HEK293 (cell line): ENCODE results near the gene DCAF15.

Source experiments
- CTCF ChIP-seq: fragments of 450-650 bp; formaldehyde crosslinking; IDR thresholded peaks from 2 replicates; pipeline ENCODE4 v1.5.1; 2016; ENCODE audit warnings: missing biosample characterization, missing genetic modification characterization
- KLF10 ChIP-seq: fragments of 450-650 bp; IDR thresholded peaks from 2 replicates; pipeline ENCODE4 v1.5.1; 2018; ENCODE audit warnings: missing biosample characterization, mild to moderate bottlenecking, missing genetic modification characterization
- KLF8 ChIP-seq: fragments of 450-650 bp; formaldehyde crosslinking; IDR thresholded peaks from 2 replicates; pipeline ENCODE4 v1.5.1; 2016; ENCODE audit warnings: missing biosample characterization, missing genetic modification characterization
- KLF9 ChIP-seq: fragments of 450-650 bp; formaldehyde crosslinking; IDR thresholded peaks from 2 replicates; pipeline ENCODE4 v1.5.1; 2016; ENCODE audit warnings: missing biosample characterization, missing genetic modification characterization, low read depth
- OSR2 ChIP-seq: fragments of 450-650 bp; formaldehyde crosslinking; IDR thresholded peaks from 2 replicates; pipeline ENCODE4 v1.5.1; 2016; ENCODE audit warnings: missing biosample characterization, missing genetic modification characterization
- SP3 ChIP-seq: fragments of 450-650 bp; formaldehyde crosslinking; IDR thresholded peaks from 2 replicates; pipeline ENCODE4 v1.5.1; 2016; ENCODE audit warnings: missing biosample characterization, missing genetic modification characterization
- ZBTB20 ChIP-seq: fragments of 450-650 bp; formaldehyde crosslinking; IDR thresholded peaks from 2 replicates; pipeline ENCODE4 v1.5.1; 2016; ENCODE audit warnings: missing biosample characterization, missing genetic modification characterization
- ZBTB48 ChIP-seq: fragments of 450-650 bp; formaldehyde crosslinking; IDR thresholded peaks from 2 replicates; pipeline ENCODE4 v1.5.1; 2016; ENCODE audit warnings: missing biosample characterization, missing genetic modification characterization
- ZBTB7A ChIP-seq: fragments of 450-650 bp; formaldehyde crosslinking; IDR thresholded peaks from 2 replicates; pipeline ENCODE4 v1.5.1; 2016; ENCODE audit warnings: low read depth, missing biosample characterization, missing genetic modification characterization
- ZFP3 ChIP-seq: fragments of 450-650 bp; formaldehyde crosslinking; IDR thresholded peaks from 2 replicates; pipeline ENCODE4 v1.5.1; 2016; ENCODE audit warnings: low read depth, missing biosample characterization, missing genetic modification characterization
- ZFP69B ChIP-seq: fragments of 450-650 bp; formaldehyde crosslinking; IDR thresholded peaks from 2 replicates; pipeline ENCODE4 v1.5.1; 2016; ENCODE audit warnings: missing biosample characterization, missing genetic modification characterization
- ZNF16 ChIP-seq: fragments of 450-650 bp; formaldehyde crosslinking; IDR thresholded peaks from 2 replicates; pipeline ENCODE4 v1.5.1; 2016; ENCODE audit warnings: low read depth, missing biosample characterization, missing genetic modification characterization
- ZNF169 ChIP-seq: fragments of 450-650 bp; formaldehyde crosslinking; IDR thresholded peaks from 2 replicates; pipeline ENCODE4 v1.5.1; 2016; ENCODE audit warnings: missing biosample characterization, missing genetic modification characterization
- ZNF2 ChIP-seq: fragments of 450-650 bp; formaldehyde crosslinking; IDR thresholded peaks from 2 replicates; pipeline ENCODE4 v1.5.1; 2016; ENCODE audit warnings: missing biosample characterization, missing genetic modification characterization
- ZNF23 ChIP-seq: fragments of 450-650 bp; formaldehyde crosslinking; IDR thresholded peaks from 2 replicates; pipeline ENCODE4 v1.5.1; 2016; ENCODE audit warnings: missing biosample characterization, missing genetic modification characterization, borderline replicate concordance
- ZNF341 ChIP-seq: fragments of 450-650 bp; formaldehyde crosslinking; IDR thresholded peaks from 2 replicates; pipeline ENCODE4; 2016; ENCODE audit warnings: low read depth, missing biosample characterization, missing genetic modification characterization
- ZNF350 ChIP-seq: fragments of 450-650 bp; formaldehyde crosslinking; IDR thresholded peaks from 2 replicates; pipeline ENCODE4 v1.5.0; 2017; ENCODE audit warnings: missing biosample characterization, mild to moderate bottlenecking, missing genetic modification characterization
- ZNF354C ChIP-seq: fragments of 450-650 bp; formaldehyde crosslinking; IDR thresholded peaks from 2 replicates; pipeline ENCODE4 v1.5.1; 2016; ENCODE audit warnings: missing biosample characterization, missing genetic modification characterization, low read depth, borderline replicate concordance
- ZNF426 ChIP-seq: fragments of 450-650 bp; formaldehyde crosslinking; IDR thresholded peaks from 2 replicates; pipeline ENCODE4 v1.5.1; 2017; ENCODE audit warnings: missing biosample characterization, missing genetic modification characterization, mild to moderate bottlenecking, inconsistent platforms, moderate library complexity
- ZNF544 ChIP-seq: fragments of 450-650 bp; formaldehyde crosslinking; IDR thresholded peaks from 2 replicates; pipeline ENCODE4 v1.5.0; 2017; ENCODE audit warnings: missing biosample characterization, missing genetic modification characterization
- ZNF560 ChIP-seq: fragments of 450-650 bp; formaldehyde crosslinking; IDR thresholded peaks from 2 replicates; pipeline ENCODE4 v1.5.1; 2017; ENCODE audit warnings: missing biosample characterization, missing genetic modification characterization, borderline replicate concordance
- ZNF639 ChIP-seq: fragments of 450-650 bp; formaldehyde crosslinking; IDR thresholded peaks from 2 replicates; pipeline ENCODE4 v1.5.1; 2016; ENCODE audit warnings: missing biosample characterization, missing genetic modification characterization
- ZNF658 ChIP-seq: fragments of 450-650 bp; formaldehyde crosslinking; IDR thresholded peaks from 2 replicates; pipeline ENCODE4; 2016; ENCODE audit warnings: missing biosample characterization, missing genetic modification characterization
- ZNF660 ChIP-seq: fragments of 450-650 bp; IDR thresholded peaks from 2 replicates; pipeline ENCODE4 v1.5.1; 2018; ENCODE audit warnings: missing biosample characterization, mild to moderate bottlenecking, missing genetic modification characterization
- ZNF701 ChIP-seq: fragments of 450-650 bp; formaldehyde crosslinking; IDR thresholded peaks from 2 replicates; pipeline ENCODE4 v1.5.1; 2016; ENCODE audit warnings: missing biosample characterization, missing genetic modification characterization
- ZNF707 ChIP-seq: fragments of 450-650 bp; formaldehyde crosslinking; IDR thresholded peaks from 2 replicates; pipeline ENCODE4 v1.5.1; 2016; ENCODE audit warnings: missing biosample characterization, missing genetic modification characterization
- TF ChIP-seq, protein P1 (sequence below): fragments of 450-650 bp; formaldehyde crosslinking; IDR thresholded peaks from 2 replicates; pipeline ENCODE4 v1.5.1; 2016; ENCODE audit warnings: missing biosample characterization, missing genetic modification characterization
- TF ChIP-seq, protein P2 (sequence below): fragments of 450-650 bp; formaldehyde crosslinking; IDR thresholded peaks from 2 replicates; pipeline ENCODE4 v1.5.0; 2017; ENCODE audit warnings: missing biosample characterization, missing genetic modification characterization, borderline replicate concordance
- TF ChIP-seq, protein P3 (sequence below): fragments of 450-650 bp; formaldehyde crosslinking; IDR thresholded peaks from 2 replicates; pipeline ENCODE4 v1.5.1; 2016; ENCODE audit warnings: missing biosample characterization, missing genetic modification characterization

DCAF15 gene

GRCh38 chr19:14005349-14006084, 53.2 kb downstream of the DCAF15 start (continued):
- TF ChIP-seq, protein P1, sequence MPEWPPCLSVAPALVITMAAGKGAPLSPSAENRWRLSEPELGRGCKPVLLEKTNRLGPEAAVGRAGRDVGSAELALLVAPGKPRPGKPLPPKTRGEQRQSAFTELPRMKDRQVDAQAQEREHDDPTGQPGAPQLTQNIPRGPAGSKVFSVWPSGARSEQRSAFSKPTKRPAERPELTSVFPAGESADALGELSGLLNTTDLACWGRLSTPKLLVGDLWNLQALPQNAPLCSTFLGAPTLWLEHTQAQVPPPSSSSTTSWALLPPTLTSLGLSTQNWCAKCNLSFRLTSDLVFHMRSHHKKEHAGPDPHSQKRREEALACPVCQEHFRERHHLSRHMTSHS (tag by site-specific recombination): no peak
- TF ChIP-seq ZBTB20 (tag by site-specific recombination) (no peak), KLF9 (tag by site-specific recombination) (peak; percentile 68; the same call in 1 of the 2 replicates), ZNF658 (no peak), ZNF341 (no peak), KLF10 (tag by site-specific recombination) (peak; percentile 31; the same call in 1 of the 2 replicates), ZNF169 (tag by site-specific recombination) (no peak), ZNF660 (tag by site-specific recombination) (0 out of 2 replicates have a peak, but pooled peaks have one; percentile 40), ZNF560 (tag by site-specific recombination) (0 out of 2 replicates have a peak, but pooled peaks have one; percentile 7), ZNF2 (no peak), CTCF (tag by site-specific recombination) (no peak), ZFP69B (tag by site-specific recombination) (peak; percentile 26; the same call in 1 of the 2 replicates), SP3 (tag by site-specific recombination) (peak; percentile 81), ZBTB48 (tag by site-specific recombination) (no peak), ZNF544 (no peak), ZFP3 (tag by site-specific recombination) (no peak), ZNF426 (tag by site-specific recombination) (no peak), ZNF639 (tag by site-specific recombination) (peak; percentile 76), KLF8 (tag by site-specific recombination) (peak; percentile 79), ZBTB7A (tag by site-specific recombination) (peak; percentile 79), ZNF707 (tag by site-specific recombination) (no peak), OSR2 (tag by site-specific recombination) (no peak), ZNF350 (tag by site-specific recombination) (no peak), ZNF701 (no peak), ZNF354C (tag by site-specific recombination) (no peak), ZNF16 (tag by site-specific recombination) (no peak), ZNF23 (tag by site-specific recombination) (no peak)
- TF ChIP-seq, protein P2, sequence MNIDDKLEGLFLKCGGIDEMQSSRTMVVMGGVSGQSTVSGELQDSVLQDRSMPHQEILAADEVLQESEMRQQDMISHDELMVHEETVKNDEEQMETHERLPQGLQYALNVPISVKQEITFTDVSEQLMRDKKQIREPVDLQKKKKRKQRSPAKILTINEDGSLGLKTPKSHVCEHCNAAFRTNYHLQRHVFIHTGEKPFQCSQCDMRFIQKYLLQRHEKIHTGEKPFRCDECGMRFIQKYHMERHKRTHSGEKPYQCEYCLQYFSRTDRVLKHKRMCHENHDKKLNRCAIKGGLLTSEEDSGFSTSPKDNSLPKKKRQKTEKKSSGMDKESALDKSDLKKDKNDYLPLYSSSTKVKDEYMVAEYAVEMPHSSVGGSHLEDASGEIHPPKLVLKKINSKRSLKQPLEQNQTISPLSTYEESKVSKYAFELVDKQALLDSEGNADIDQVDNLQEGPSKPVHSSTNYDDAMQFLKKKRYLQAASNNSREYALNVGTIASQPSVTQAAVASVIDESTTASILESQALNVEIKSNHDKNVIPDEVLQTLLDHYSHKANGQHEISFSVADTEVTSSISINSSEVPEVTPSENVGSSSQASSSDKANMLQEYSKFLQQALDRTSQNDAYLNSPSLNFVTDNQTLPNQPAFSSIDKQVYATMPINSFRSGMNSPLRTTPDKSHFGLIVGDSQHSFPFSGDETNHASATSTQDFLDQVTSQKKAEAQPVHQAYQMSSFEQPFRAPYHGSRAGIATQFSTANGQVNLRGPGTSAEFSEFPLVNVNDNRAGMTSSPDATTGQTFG (tag by site-specific recombination): 0 out of 2 replicates have a peak, but pooled peaks have one; percentile 40
- TF ChIP-seq, protein P3, sequence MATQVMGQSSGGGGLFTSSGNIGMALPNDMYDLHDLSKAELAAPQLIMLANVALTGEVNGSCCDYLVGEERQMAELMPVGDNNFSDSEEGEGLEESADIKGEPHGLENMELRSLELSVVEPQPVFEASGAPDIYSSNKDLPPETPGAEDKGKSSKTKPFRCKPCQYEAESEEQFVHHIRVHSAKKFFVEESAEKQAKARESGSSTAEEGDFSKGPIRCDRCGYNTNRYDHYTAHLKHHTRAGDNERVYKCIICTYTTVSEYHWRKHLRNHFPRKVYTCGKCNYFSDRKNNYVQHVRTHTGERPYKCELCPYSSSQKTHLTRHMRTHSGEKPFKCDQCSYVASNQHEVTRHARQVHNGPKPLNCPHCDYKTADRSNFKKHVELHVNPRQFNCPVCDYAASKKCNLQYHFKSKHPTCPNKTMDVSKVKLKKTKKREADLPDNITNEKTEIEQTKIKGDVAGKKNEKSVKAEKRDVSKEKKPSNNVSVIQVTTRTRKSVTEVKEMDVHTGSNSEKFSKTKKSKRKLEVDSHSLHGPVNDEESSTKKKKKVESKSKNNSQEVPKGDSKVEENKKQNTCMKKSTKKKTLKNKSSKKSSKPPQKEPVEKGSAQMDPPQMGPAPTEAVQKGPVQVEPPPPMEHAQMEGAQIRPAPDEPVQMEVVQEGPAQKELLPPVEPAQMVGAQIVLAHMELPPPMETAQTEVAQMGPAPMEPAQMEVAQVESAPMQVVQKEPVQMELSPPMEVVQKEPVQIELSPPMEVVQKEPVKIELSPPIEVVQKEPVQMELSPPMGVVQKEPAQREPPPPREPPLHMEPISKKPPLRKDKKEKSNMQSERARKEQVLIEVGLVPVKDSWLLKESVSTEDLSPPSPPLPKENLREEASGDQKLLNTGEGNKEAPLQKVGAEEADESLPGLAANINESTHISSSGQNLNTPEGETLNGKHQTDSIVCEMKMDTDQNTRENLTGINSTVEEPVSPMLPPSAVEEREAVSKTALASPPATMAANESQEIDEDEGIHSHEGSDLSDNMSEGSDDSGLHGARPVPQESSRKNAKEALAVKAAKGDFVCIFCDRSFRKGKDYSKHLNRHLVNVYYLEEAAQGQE: no peak
